AG09309 (cell line): ENCODE results near the gene CYP2F1.

Experiments
- DNase-seq: peaks from one replicate; pipeline ENCODE4 v3.0.0-alpha.2; 2010; ENCODE audit warnings: low read depth
- H3K4me3 ChIP-seq: 2 replicates; pipeline ENCODE4 v1.5.1; 2011; ENCODE audit warnings: mild to moderate bottlenecking, low read depth, low read length, moderate library complexity; ENCODE audit not compliant: control insufficient read depth
- CTCF ChIP-seq: IDR thresholded peaks from 2 replicates; pipeline ENCODE4 v1.5.1; 2011; ENCODE audit warnings: mild to moderate bottlenecking, low read depth, low read length, inconsistent platforms; ENCODE audit not compliant: insufficient read depth, control insufficient read depth; ENCODE audit errors: missing control alignments

CYP2F1 gene

GRCh38 chr19:41161903-41162302, 47.7 kb downstream of the CYP2F1 start:
- TF ChIP-seq CTCF, result peak; percentile 17
- DNase-seq, result no peak

GRCh38 chr19:41166944-41167804, 52.9 kb downstream of the CYP2F1 start:
- no peak overlapping the region for H3K4me3 ChIP-seq
- DNase-seq, result no peak

More at GRCh38 chr19:41161903-41162302, 47.7 kb downstream of the CYP2F1 start:
- no peak overlapping the region for H3K4me3 ChIP-seq

GRCh38 chr19:41172297-41173164, 58.3 kb downstream of the CYP2F1 start:
- no peak for TF ChIP-seq CTCF
- no peak overlapping the region for H3K4me3 ChIP-seq
- no peak for DNase-seq

More at GRCh38 chr19:41166944-41167804, 52.9 kb downstream of the CYP2F1 start:
- TF ChIP-seq CTCF, result no peak

- TF ChIP-seq CTCF, result no peak
- DNase-seq, result no peak
- H3K4me3 ChIP-seq, result no peak overlapping the region
Observed at GRCh38 chr19:41174297-41174928, 60.2 kb downstream of the CYP2F1 start.

- DNase-seq, result peak; percentile 24
Observed at GRCh38 chr19:41175801-41176777, 61.9 kb downstream of the CYP2F1 start.

More at GRCh38 chr19:41175801-41176777, 61.9 kb downstream of the CYP2F1 start:
- TF ChIP-seq CTCF, result no peak
- no peak overlapping the region for H3K4me3 ChIP-seq
